NCI-H526 (cell line): ENCODE measurements around the gene TRDMT1.
A peak's percentile ranks its signal among the peaks of the same experiment; 100 is the strongest.

Experiments
- DNase-seq, 2 experiments: peaks; one replicate each; lab custom pipeline; 2025; lab: John Stamatoyannopoulos, UW

TRDMT1 gene

DNA sequence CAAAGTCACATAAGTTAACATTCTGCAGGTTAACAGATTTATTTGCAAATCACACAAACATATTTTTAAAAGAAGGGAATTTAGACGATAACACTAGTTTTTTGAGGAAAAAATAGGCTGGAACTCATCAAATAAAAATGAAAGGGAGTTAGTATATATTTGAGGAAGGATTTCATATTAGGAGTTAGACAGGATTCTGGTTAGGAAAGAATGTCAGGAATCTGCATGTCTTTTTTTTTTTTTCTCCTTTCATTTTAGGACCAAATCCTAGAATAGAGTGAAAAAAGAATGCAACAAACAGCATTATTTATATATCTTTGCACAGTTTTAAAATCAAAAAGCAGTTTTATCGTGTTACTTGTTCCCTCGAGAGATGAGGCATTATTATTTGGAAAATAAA lies 8.9 kb upstream of the TRDMT1 start:
- DNase-seq, result no peak

DNA sequence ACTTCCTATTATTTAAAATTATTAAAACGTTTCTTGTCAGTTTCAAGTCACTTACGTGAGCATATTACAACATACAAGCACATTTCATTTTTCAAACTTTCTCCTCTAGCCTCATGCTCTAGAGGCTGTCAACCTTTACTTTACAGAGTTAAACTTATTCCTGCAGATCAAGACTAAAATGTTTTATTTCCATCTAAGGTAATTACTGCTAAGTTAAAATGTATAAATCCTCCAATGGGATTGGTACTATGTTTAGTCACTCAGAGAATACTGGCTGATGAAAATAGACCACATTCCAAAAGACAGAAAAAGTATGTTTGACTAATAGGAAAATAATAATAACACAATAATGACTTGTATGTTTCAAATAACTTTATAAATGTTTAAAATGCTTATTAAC lies 8.4 kb upstream of the TRDMT1 start:
- DNase-seq, result no peak

DNA sequence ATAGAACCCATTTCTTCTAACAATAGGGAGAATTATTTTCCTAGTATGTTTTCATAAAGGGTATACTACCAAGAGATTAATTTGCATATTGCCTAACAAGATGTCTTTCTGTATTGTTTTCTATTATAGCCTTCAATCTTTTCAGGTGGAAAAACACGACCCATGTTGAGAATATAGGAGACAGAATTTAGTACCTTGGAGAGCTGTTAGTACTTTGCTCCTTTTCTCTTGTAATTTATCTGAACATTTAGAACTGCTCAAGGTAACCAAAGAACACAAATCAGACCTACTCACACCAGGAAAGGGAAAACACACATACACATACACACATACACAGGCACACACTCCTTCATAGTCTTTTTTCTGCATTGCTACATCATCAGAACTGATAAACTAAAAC lies 7.8 kb upstream of the TRDMT1 start:
- no peak for DNase-seq

DNA sequence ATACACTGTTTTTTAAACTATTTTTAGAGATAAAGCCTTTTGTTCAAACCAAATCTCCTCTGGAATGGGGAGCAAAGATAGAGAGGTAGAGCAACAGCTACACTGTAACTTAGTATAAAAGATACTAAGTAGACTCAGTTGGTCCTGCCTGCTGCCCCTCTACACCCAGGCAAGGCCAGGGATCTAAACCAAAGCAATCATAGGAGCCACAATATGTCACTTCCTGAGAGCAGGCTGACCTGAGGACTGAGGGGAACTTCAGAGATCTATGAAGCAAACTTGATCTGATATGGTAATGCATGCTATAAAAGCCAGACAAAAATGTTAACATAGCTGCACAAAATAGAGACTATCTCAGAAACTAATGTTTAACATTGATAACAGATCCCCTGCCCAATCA lies 7.0 kb upstream of the TRDMT1 start:
- no peak for DNase-seq

DNA sequence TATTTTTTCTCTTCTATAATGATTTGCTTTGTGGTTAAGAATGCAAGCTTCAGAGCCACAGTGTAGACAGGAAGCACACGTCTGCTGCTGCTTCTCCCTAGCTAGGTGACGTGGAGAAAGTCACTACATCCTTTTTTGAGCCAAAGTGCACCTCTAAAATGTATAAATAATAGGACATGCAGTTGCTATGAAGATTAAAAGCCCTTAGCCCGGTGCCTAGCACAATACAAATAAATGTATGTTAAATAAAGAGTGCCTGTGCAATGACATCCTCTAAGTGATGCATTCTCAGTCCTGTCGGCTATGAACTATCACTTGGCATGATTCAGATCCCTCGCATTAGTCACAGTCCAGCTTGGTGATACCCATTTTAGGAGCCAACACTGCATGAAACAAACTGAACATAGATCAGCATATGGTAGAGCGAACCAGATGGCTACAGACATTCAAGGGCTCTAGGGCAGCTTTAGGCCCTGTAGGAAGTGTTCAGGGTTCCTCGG lies 4.8 kb upstream of the TRDMT1 start:
- DNase-seq, result no peak

DNA sequence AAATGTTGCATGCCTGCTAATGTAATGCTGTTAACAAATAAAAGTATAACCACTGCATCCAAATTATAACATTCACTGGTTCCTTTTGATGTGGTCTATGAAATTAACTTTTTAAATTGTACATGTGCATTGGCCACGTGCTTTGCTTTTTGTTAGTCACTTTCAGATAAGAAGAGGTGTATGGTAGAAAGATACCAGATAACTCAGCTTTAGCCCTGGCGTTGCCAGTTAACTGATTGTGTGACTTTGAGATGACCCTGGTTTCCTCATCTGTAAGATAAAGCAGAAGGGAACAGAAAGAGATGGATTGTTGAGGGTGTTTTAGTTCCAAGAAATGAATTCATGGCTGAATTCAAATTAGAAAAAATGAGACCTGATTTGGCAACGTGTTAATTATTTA lies 1.9 kb upstream of the TRDMT1 start:
- no peak for DNase-seq

DNA sequence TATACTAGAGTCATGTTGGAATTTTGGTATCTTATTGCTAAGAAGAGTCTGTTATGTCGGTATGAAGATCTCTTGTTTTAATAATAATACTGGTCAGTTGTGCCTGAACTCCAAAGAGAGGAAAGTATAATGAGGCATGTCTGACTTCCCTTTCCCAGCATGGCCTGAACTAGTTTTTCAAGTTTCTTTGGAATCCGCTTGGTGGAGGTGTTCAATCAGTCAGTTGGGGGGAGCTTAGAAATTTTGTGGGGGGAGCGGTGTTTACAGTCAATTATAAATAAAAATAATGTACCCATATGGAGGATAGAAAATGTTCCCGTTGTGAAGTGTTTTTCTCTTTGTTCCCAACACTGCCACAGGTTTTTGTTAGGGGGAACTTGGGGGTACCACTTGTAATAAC lies 1.5 kb upstream of the TRDMT1 start:
- DNase-seq, result no peak

DNA sequence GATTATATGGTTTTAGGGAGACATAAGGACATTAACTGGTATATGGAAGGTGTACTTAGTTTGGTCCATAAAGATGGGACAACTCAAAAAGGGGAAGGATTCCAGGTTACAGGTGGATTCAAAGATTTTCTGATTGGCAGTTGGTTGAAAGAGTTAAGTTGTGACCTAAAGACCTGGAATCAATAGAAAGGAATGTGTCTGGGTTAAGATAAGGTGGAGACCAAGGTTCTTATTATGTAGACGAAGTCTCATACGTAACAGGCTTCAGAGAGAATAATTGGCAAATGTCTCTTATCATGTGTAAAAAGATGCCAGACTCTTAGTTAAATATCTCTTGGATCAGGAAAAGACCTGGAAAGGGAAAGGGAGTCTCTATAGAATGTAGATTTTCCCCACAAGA lies 1.0 kb upstream of the TRDMT1 start:
- no peak for DNase-seq

DNA sequence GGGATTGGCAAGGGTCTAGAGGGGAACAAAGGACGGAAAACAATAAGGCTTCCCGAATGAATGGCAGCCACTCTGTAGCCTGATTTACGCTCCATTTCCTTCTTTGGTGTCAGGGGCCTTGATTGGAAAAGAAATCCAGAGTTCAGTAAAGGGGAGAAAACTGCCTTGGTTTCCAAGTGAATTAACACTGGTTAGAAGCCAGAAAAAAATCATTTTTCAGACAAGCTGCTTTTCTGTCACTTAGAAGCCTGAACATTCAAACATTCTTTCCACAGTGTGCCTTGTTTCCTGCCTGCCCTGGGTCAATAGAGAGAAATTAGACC lies 283 bp upstream of the TRDMT1 start:
- DNase-seq, result no peak

DNA sequence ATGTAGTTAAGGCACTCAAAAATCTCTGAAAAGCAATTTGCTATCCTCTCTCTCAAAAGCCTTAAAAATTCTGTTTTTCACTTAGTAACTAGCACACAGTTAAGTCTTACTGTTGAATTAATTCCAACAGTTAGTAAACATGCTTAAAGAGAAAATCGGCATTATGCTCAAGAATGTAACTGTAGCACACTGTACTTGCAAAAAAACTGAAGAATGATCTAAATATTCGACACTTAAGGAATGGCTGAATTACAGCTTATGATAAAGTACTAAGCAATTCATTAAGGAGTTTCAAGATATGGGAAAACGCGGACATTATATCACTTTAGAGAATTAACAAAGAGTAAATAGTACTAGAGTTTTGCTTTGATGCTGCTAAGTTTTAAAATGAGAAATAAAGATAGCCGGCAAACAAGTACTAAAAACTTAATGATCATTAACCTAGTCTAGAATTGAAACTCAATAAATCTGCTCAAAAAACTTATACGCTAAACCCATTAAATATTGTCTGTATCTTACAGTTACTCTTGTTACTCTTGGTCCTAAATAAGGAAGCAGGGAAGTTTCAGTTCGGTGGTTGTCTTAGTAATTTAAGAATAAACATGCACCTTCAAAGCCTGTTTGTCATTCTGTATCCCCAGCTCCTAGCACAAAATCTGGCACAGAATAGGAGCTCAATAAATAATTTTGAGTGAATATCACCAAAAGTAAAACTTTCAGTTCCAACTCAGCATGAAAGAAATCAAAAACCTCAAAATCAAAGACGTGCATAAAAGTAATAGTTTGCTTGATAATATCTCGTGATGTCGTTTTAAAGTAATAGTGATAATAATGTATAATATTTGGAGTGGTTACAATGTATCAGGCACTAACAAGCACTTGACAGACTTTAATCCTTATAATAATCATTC lies 1.2 kb downstream of the TRDMT1 start:
- DNase-seq, result no peak

DNA sequence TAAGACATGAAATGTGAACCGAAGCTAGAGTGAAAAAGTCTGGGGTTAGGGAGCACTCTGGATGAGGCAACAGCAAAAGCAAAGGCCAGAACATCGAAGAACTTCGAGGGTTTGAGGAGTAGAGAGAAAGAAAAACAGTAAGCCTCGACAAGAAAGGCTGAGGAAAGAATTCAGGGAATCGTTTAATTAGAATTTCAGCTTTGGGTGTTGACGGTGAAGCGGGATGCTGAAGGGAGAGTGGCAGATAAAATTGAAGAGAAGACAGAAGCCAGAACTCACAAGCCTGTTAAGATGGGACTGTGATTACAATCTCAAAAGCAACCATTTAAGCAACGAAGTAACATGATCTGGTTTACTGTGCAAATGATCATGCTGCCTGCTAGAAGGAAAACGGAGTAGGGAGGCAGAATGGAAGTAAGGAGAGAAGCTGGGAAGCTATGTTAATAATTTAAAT lies 2.1 kb downstream of the TRDMT1 start:
- DNase-seq, result peak; percentile 34 to 35

DNA sequence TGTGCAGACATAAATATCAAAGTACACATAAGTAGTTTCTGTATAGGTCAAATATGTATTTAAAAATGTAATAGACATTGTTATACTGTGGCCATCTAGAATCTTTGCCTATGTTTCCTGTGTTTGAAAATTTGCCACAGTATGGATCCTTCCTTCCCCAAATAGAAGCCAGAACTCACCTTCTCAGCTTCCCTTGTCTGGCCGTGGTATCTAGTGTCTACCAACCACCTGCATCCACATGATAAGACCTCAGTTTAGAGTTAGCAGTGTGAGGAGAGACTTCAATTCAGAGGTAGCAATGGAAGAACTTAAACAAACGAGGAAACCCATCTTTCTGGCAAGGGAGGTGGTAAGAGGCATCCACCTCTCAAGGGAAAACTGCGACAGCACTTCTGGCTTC lies 4.9 kb downstream of the TRDMT1 start:
- DNase-seq, result no peak

DNA sequence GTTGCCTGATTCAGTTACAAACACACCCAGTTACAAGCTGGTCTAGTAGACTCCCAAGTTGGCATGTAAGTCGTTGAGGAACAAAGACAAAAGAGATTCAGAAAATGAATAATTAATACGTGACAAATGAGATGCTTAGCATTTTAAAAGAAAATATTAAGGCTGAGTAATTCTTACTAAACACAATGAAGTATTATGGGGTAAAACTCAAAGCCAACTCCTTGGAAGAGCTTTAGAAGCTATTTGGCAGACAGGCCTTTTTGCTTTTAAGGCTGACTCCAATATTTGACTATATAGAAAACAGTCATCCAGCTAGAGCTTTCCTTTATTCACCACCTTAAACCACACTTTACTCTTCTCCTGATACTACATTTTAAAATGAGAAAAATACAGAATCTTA lies 5.4 kb downstream of the TRDMT1 start:
- DNase-seq, result peak in 1 of 2 experiments; percentile 6

DNA sequence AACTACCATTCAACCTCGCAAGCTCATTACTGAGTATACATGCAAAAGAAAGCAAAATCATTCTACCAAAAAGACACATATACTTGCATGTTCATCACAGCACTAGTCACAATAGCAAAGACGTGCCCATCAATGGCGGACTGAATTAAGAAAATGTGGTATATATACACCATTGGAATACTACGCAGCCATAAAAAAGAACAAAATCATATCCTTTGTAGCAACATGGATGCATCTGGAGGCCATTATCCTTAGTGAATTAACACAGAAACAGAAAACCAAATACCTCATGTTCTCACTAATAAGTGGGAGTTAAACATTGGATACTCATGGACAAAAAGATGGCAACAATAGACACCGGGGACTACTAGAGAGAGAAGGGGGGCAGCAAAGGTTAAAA lies 6.4 kb downstream of the TRDMT1 start:
- DNase-seq, result no peak

DNA sequence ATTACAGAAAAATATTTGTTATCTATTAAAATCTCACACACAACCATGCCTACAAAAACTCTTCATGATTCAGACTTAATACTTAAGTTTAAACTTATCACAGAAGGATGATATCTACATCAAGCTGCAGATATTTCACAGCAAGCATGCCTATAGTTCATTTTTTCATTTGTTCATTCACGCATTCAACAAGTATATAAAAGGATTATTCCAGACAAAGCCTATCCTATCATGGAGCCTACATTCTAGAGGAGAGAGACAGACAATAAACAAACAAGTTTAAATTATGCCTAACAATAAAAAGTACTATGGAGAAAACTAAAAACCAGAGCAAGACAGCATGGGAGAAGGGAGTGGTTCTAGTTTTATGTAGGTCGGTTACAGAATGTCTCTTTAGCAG lies 10.9 kb downstream of the TRDMT1 start:
- DNase-seq, result no peak

DNA sequence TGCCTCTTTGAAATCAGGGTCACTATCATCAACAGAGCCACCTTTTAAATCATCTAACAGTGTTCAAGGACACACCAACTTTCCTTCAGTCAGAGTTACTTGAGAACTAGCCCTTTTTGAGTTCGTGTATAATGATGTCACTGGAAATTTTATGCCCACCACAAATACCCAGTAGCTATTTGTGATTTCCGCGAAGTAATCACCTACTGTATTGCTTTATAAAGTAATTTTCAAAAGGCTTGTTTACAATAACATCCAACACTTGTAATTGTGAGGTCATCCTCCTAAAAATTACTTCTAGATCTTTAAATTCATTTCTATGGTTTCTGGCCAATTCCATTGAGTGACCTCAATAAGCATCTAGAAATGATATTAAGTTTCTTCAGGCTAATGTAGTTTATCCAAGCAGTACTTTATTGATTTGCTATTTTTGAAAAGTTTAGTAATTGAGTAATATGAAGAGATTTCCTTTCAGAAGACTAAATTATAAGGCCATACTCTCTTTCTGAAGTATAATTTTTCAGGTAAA lies 12.8 kb downstream of the TRDMT1 start:
- no peak for DNase-seq

DNA sequence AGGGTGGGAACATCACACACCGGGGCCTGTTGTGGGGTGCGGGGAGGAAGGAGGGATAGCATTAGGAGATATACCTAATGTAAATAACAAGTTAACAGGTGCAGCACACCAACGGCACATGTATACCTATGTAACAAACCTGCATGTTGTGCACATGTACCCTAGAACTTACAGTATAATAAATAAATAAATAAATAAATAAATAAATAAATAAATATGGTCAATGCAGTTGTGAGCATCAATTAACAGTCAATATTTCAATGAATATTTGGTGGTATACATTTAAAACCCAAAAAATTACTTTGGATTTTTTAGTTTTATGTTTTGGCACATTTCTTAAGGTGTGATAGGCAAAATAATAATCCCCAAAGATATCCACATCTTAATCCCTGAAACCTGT lies 15.6 kb downstream of the TRDMT1 start:
- DNase-seq, result no peak

DNA sequence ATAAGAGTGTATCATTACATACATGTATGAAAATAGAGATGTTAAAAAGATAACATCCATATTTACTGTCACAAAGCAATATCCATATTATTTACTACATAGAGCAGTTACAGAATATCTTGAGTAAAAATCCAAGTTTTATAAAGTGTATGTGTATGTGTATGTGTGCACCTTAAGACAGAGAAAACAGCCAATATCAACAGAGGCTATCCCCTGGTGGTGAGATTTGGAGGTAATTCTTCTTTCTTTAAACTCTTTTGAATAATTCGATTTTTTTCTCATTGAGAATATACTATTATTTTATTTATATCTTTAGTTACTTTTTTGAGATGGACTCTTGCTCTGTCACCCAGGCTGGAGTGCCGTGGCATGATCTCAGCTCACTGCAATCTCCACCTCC lies 18.4 kb downstream of the TRDMT1 start:
- DNase-seq, result no peak

DNA sequence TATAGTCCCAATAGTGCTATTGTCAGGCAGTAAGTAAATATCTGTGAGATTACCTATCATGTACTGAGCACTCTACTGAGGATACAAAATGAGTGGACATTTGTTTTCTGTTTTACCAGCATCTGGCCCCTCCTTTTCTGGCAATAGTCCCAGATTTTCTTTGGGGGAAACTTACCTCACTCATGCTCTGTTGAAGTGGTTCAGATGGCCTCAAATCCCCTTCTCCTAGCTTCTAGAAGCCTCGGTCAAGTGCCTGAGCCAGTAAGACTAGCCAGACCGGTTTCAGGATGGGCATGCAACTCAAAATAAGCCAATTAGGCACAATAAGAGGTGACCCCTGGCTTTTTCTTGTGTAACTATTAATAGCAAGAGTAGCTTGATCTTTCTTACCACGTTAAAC lies 19.7 kb downstream of the TRDMT1 start:
- DNase-seq, result no peak

DNA sequence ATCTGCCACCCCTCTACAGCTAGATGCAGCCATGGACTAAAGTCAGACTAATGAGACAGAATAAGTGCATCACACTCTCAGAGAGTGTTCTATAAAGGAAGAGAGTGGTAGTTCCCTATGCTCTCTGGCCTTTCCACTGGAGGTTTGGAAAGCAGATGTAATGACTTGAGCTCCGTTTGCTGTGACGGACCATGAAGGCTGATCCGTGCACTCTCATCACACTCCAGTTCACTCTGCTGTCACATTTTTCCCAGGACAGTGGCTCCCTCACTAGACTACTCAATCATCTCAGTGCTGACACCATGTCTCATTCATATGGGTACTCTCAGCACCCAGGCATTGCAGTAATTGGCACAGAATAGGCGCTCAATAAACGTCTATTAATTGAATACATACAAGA lies 20.4 kb downstream of the TRDMT1 start:
- DNase-seq, result no peak

DNA sequence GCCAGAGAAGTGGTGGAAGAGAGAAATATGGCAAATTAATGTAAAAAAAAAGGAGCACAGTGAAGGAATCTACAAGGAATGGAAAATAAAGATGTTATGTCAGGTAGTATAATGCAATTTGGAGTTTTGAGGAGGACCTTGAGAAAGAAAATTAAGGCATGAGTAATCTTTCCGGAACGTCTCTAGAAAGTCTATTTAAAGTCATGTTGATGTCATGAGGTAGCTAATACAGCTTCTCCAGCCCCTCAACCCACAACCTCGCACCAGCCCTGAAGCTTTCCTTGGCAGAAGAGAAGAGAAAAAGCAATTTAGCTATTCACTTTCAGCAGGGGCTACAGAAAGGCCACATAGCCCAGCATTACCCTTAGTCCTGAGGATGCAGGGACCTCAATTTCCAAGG lies 22.5 kb downstream of the TRDMT1 start:
- DNase-seq, result no peak

DNA sequence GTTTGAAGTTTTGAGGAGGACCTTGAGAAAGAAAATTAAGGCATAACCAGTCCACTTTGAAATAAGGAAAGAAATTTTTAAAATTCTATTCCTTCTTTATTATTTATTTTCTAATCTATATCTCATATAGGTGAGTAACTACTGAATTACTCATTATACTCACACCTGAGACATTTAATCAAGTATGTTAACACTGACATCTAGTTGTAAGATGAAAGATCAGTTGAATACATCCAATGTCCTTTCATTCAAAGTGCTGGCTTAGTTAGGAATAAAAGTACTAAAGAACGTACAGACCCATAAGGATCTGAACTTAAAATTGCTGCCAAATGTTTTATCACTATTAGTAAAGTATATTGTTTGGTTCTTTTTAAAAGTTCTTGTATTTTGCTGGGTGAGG lies 23.5 kb downstream of the TRDMT1 start:
- no peak for DNase-seq

DNA sequence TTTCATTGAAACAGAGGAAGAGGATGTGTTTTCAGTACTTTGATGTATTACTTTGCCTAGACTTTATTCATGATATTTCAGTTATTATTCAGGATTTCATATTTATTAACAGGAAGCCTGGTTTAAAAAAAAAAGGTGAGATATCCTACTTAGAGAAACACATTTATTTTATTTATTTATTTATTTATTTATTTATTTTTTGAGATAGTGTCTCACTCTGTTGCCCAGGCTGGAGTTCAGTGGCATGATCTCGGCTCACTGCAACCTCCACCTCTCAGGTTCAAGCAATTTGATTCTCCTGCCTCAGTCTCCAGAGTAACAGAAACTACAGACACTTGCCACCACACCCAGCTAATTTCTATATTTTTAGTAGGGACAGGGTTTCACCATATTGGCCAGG lies 24.5 kb downstream of the TRDMT1 start:
- DNase-seq, result no peak

DNA sequence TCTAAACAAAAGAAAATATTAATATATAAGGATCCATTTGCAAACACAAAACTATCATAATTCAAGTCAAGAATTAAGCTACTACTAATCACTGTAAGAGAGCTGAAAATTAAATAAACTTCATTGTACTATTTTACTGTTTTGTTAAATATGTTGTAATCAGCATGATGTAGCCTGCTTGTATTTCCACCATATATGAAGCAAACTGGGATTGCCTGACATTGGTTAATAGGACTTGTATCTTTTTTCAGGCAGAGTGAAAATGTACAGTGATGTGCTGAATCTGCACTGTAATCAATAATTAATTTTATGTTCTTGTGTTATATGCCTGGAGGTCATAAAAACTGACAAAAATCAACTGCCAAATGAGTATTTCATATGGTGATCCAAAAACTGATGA lies 25.4 kb downstream of the TRDMT1 start:
- DNase-seq, result no peak
